Effector memory CD4-positive, alpha-beta T cell (primary cell): Measurements from ENCODE around the gene PPP2R2B.

Experiments
- DNase-seq, 3 donors: peaks; one replicate each; pipeline ENCODE4 v3.0.0-alpha.2; 2020
- H3K27ac ChIP-seq: 2 replicates; pipeline ENCODE4 v1.7.0; 2013; ENCODE audit warnings: mild to moderate bottlenecking, low read length, moderate library complexity; ENCODE audit not compliant: insufficient read depth, poor library complexity, severe bottlenecking
- H3K27me3 ChIP-seq: replicated peaks from 2 replicates; pipeline ENCODE4 v1.7.0; 2013; ENCODE audit warnings: mild to moderate bottlenecking, low read length; ENCODE audit not compliant: insufficient read depth, control insufficient read depth, poor library complexity, severe bottlenecking
- H3K36me3 ChIP-seq: 2 replicates; pipeline ENCODE4 v1.7.0; 2013; ENCODE audit warnings: mild to moderate bottlenecking, low read length, moderate library complexity; ENCODE audit not compliant: control insufficient read depth, insufficient read depth
- H3K4me1 ChIP-seq: 2 replicates; pipeline ENCODE4 v1.7.0; 2013; ENCODE audit warnings: low read length, mild to moderate bottlenecking; ENCODE audit not compliant: control insufficient read depth, insufficient read depth, poor library complexity, severe bottlenecking
- H3K4me3 ChIP-seq: 2 replicates; pipeline ENCODE4 v1.7.0; 2013; ENCODE audit warnings: low read length, low read depth, mild to moderate bottlenecking; ENCODE audit not compliant: insufficient read depth, poor library complexity, severe bottlenecking
- H3K9me3 ChIP-seq: 2 replicates; pipeline ENCODE4 v1.7.0; 2013; ENCODE audit warnings: mild to moderate bottlenecking, low read length, moderate library complexity; ENCODE audit not compliant: control insufficient read depth

PPP2R2B gene

GRCh38 chr5:146791471-146791870 lies 87.1 kb downstream of the PPP2R2B start:
- no peak overlapping the region for H3K27ac ChIP-seq
- no peak for DNase-seq
- no peak overlapping the region for H3K4me3 ChIP-seq
- no peaks in the 10 kb centered on the region for H3K27me3 ChIP-seq
- no peaks in the 10 kb centered on the region for H3K36me3 ChIP-seq
- no peaks in the 10 kb centered on the region for H3K4me1 ChIP-seq
- H3K9me3 ChIP-seq, result no peaks in the 10 kb centered on the region

DNA sequence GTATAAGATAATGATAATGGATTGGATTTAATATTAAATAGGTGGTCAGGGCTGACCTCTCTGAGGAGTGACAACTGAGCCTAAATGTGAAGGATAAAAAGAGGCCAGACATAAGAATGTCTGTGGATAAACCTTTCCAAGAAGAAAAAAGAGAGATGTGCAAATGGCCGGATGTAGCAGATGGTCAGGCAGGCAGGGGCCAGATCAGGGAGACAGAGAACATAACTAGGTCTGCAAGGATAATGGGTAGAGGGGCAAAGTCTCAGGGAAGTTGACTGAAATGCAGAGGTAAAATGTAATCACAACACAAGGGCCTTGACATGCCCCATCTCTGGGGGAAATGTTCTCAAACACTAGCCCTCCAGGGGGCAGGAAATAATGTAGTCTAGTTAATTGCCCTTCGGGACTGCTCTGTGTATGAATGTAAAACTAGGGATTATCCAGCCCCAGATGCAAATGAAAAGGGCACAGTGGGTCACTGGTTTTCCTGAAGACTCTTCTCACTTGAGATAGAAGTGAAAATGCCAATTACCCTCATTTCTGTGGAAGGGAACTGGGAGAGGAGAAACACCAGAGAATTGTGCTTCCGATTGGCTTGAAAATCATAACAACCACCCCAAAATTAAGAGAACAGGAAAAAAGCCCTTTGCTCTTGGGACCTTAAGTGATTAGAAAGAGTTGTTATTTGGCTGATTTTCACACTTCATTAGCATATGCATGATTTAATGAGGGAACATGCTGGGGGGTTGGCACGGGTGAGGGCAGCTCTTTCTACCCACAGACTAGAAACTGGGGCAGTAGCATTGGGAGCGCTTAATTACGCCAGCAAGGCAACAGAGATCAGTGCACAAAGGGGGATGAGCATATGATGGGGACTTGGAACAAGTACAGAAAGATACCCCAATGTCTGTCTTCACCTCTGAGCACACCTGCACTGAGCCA lies 88.6 kb downstream of the PPP2R2B start:
- Histone ChIP-seq H3K4me3 (no peak overlapping the region), H3K27me3 (no peaks in the 10 kb centered on the region), H3K4me1 (no peaks in the 10 kb centered on the region), H3K27ac (no peak overlapping the region), H3K36me3 (no peaks in the 10 kb centered on the region), H3K9me3 (no peaks in the 10 kb centered on the region)
- no peak for DNase-seq

DNA sequence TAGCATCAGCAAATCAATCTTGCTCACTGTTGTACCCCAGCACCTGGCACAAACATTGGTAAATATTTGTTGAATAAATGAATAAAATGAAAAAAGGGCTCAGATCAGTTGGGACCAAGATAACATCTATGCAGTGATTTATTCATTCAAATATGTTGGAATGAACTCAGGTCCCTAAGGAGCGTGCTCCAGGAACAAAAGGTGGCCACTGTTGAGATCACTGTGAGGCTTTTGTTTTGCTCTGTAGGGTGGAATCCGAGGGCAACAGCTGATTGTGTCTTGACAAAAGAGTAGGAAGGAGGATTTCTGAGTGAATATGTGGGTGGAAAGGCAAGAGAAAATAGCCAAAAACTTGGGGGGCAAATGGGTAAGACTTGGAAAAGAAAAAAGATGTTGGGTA lies 89.7 kb downstream of the PPP2R2B start:
- H3K9me3 ChIP-seq, result no peaks in the 10 kb centered on the region
- H3K27ac ChIP-seq, result no peak overlapping the region
- H3K4me1 ChIP-seq, result no peaks in the 10 kb centered on the region
- no peak for DNase-seq
- no peaks in the 10 kb centered on the region for H3K36me3 ChIP-seq
- H3K4me3 ChIP-seq, result no peak overlapping the region
- no peaks in the 10 kb centered on the region for H3K27me3 ChIP-seq

DNA sequence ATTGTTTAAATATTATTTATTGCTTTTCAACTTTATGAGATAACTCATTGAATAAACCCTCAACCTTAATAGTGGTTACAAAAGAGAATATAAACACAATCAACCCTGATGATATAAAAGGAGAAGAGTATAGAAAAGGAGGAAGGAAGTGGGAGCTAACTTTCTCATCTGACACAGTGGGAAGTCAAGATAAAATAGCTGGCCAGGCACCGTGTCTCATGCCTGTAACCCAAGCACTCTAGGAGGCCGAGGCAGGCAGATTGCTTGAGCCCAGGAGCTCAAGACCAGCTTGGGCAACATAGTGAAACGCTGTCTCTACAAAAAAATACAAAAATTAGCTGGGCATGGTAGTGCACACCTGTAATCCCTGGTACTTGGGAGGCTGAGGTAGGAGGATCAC lies 93.5 kb downstream of the PPP2R2B start:
- no peak overlapping the region for H3K4me3 ChIP-seq

GRCh38 chr5:146781157-146781556 lies 97.4 kb downstream of the PPP2R2B start:
- Histone ChIP-seq H3K9me3 (no peaks in the 10 kb centered on the region), H3K27me3 (no peaks in the 10 kb centered on the region), H3K27ac (no peak overlapping the region), H3K36me3 (no peaks in the 10 kb centered on the region), H3K4me1 (no peaks in the 10 kb centered on the region), H3K4me3 (no peak overlapping the region)
- DNase-seq, result no peak

More for the DNA sequence above, 93.5 kb downstream of the PPP2R2B start:
- no peaks in the 10 kb centered on the region for H3K27me3 ChIP-seq
- no peak overlapping the region for H3K27ac ChIP-seq
- H3K36me3 ChIP-seq, result no peaks in the 10 kb centered on the region
- DNase-seq, result no peak
- H3K4me1 ChIP-seq, result no peaks in the 10 kb centered on the region
- H3K9me3 ChIP-seq, result no peaks in the 10 kb centered on the region

GRCh38 chr5:146779211-146779869 lies 99.2 kb downstream of the PPP2R2B start:
- Histone ChIP-seq H3K4me1 (no peaks in the 10 kb centered on the region), H3K27me3 (no peaks in the 10 kb centered on the region), H3K4me3 (no peak overlapping the region), H3K9me3 (no peaks in the 10 kb centered on the region), H3K36me3 (no peaks in the 10 kb centered on the region), H3K27ac (no peak overlapping the region)
- no peak for DNase-seq

GRCh38 chr5:146778795-146779194 lies 99.8 kb downstream of the PPP2R2B start:
- H3K36me3 ChIP-seq, result no peaks in the 10 kb centered on the region
- no peaks in the 10 kb centered on the region for H3K9me3 ChIP-seq
- H3K4me3 ChIP-seq, result no peak overlapping the region
- no peaks in the 10 kb centered on the region for H3K4me1 ChIP-seq
- no peak overlapping the region for H3K27ac ChIP-seq
- no peak for DNase-seq
- no peaks in the 10 kb centered on the region for H3K27me3 ChIP-seq

- Histone ChIP-seq H3K27ac (no peak overlapping the region), H3K36me3 (no peaks in the 10 kb centered on the region), H3K27me3 (no peaks in the 10 kb centered on the region), H3K9me3 (no peaks in the 10 kb centered on the region), H3K4me1 (no peaks in the 10 kb centered on the region), H3K4me3 (no peak overlapping the region)
- no peak for DNase-seq
Measured at GRCh38 chr5:146778261-146778660, 100.3 kb downstream of the PPP2R2B start.

DNA sequence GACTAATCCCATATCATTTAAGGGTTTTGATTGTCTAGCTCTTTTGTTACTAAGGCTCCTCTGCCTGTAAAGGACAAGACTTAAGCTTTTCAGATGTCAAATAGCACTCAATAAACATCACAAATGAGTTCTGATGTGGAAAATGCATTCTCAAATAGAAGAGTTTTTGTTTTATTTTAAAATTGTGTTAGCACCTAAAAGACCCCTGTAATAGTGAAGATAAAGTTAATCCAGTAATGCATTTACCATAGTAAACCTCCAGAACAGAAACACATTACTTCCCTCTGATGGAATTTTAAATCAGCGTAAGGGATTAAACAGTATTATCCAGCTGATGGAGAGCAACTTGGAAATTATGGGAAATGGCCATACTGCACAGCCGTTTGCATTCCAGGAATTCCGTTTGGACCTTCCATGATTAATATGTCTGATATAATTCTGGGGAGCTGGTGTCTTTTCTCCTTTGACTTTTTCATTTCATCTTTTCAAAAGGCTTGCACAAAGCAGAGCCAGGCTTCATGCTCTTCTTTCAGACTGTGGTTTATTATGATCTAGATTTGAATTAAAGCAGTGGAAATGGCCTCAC lies 105.6 kb downstream of the PPP2R2B start:
- Histone ChIP-seq H3K9me3 (no peaks in the 10 kb centered on the region), H3K27ac (no peak overlapping the region), H3K4me1 (no peaks in the 10 kb centered on the region), H3K36me3 (no peaks in the 10 kb centered on the region), H3K4me3 (no peak overlapping the region), H3K27me3 (no peaks in the 10 kb centered on the region)
- no peak for DNase-seq

DNA sequence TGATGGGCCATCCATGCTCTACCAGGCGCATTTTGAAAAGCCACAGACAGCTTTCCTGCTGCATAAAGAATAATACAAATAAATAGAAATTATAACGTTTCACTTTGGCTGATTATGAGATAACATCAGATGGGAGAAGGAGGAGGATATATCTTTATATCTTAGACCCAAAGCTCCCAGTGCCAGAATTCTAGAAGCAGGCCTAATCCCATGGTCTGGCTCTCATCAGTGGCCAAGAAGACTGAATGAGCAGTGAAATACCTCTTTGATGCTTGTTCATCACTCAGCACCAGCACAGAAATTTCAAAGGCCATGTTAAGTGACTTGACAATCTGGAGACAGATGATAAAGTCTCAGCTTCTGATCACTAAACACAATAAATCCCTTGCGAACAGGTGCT lies 107.6 kb downstream of the PPP2R2B start:
- no peak overlapping the region for H3K27ac ChIP-seq
- no peaks in the 10 kb centered on the region for H3K9me3 ChIP-seq
- no peak for DNase-seq
- no peaks in the 10 kb centered on the region for H3K27me3 ChIP-seq
- H3K4me1 ChIP-seq, result no peaks in the 10 kb centered on the region
- no peaks in the 10 kb centered on the region for H3K36me3 ChIP-seq
- H3K4me3 ChIP-seq, result no peak overlapping the region
